HG02798 (cell line): Measurements from ENCODE around the gene AGAP9.
"Not testable (repeated sequence)": the region's sequence is repeated elsewhere in the genome, so short reads cannot be mapped to it uniquely, and the experiment has no call there.

ENCODE experiments used
- ATAC-seq: cut with Tn5 transposase; IDR thresholded peaks from one replicate; pipeline ENCODE4 v1.9.1; 2021; ENCODE audit warnings: mild to moderate bottlenecking; ENCODE audit not compliant: unreplicated experiment, poor library complexity

Gene AGAP9

DNA sequence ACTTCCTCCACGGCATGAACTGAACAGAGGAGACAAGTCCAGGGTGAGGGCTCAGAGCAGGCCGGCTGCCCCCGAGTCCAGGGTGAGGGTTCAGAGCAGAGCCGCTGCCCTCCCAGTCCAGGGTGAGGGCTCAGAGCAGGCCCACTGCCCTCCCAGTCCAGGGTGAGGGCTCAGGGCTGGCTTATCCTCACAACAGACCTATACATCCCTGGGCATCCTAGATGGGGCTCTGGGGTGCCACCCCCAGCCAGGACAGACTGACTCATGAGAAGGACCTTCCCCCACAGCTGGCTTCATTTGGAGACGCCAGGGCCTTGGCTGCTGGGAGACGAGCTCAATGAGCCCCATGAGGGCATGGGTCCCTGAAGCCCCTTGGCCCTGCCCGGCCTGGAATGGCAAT is 33.8 kb downstream of the AGAP9 start:
- ATAC-seq: not testable (repeated sequence)

DNA sequence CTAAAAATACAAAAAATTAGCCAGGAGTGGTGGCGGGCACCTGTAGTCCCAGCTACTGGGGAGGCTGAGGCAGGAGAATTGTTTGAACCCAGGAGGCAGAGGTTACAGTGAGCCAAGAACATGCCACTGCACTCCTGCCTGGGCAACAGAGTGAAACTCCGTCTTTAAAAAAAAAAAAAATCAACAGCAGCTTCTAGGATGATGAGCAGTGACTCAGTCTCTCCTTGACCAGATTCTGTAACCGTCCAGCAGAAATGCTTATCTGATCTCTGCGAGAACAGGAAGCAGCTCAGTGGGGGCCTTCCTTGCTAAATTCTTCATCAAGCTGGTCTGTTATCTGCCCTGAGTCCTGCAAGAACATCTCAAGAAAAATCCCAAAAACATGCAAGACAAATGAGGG is 37.5 kb downstream of the AGAP9 start:
- not testable (repeated sequence) for ATAC-seq

DNA sequence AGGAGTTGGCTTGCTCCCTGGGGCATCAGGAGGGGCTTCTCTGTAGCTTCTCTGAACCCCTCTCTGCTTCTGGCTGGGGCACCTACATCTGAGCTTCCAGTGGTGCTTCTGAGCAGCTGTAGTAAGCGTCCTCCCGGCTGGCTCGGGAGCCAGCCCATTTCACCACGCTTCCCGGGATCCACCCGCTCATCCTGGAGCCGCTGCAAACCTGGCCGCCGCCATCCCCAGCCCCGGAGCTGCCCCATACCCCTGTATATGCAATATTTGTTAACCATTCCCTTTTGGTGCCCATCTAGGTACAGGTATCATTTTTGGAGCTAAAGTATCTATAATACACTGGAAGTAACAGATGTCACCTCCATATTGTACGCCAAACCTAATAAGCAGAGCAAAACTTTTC is 38.7 kb downstream of the AGAP9 start:
- ATAC-seq: not testable (repeated sequence)

DNA sequence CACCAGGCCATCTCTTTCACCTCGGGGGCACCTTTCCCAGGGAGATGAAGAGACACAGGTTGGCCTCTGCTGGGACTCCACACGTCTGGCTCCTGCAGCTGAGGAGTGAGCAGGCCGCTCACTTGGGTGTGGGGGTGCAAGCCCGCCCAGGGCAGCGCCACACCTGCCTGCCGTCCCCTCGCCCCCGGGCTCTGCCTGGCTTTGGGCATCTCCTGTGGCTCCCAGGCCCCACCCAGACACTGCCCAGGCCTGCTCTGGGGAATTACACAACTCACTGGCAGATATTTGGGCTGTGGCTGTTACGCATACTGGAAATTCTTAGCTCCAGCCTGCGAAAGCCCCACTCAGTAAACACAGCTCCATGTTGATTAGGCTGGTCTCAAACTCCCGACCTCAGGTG is 39.5 kb downstream of the AGAP9 start, which contains the start of gene ANXA8:
Gene ANXA8, minus strand, starts transcription at position 193 of the 400 bp plus-strand sequence. Its CDS starts 182 bp downstream, at position 11.
- ATAC-seq: not testable (repeated sequence)

DNA sequence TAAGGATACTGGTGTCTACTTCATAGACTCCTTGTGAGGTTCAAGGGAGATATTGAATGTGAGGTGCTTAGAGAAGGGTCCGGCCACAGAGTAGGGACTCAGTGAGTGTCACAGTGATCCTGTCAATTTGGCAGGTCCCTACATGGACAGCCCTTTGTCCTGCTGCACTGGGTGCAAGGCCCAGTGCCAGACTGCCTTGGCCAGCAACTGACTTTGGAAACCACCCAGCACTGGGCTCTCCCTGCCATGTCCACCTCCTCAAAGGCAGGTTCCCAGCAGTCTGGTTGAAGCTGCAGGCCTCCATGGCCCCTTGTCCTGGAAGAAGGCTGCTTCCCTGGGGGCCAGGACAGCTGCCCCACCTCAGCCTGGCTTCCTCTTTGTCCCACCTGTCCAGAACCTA is 41.1 kb downstream of the AGAP9 start:
- not testable (repeated sequence) for ATAC-seq

GRCh38 chr10:47481768-47482181 is 41.7 kb downstream of the AGAP9 start:
- ATAC-seq: not testable (repeated sequence)

GRCh38 chr10:47481182-47481766 is 42.2 kb downstream of the AGAP9 start:
- ATAC-seq: not testable (repeated sequence)

DNA sequence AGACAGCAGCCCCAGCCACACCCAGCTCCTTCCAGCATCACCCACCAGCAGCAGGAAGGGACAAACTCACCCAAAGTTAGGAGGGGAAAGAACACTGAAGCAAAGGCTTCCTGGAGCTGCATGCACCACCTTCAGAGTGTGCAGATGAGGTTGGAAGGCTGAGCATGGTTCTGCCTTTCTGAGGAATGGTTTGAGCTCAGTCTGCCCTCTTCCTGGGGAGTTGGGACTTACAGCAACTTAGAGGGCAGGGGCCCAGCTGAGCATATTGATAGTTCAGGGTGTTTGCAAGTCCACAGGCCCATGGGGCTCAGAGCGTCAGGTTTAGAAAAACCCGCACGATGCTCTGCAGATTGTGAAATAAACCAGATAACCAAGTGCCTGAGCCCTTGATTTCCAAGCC is 43.3 kb downstream of the AGAP9 start:
- not testable (repeated sequence) for ATAC-seq

GRCh38 chr10:47478114-47478513 is 45.3 kb downstream of the AGAP9 start:
- ATAC-seq: not testable (repeated sequence)

DNA sequence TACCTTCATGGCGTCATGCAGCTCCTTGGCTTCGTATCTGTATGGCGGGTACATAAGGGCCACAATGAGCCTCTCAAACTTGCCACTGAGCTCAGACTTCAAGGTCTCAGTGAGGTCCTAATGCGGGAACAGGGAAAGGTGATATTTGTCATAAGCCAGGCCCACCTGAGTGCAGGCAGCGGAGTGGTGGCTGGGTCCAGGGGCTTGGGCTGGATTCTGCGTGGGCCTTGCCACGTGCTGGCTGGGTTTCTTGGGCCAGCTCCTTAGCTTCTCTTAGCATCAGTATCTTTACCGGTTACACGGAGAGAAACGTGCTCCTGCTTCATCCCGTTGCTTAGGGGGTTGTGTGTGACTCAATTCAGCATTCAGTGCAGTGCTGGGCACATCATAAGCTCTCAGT is 46.4 kb downstream of the AGAP9 start:
- ATAC-seq: not testable (repeated sequence)

GRCh38 chr10:47475101-47475500 is 48.3 kb downstream of the AGAP9 start:
- not testable (repeated sequence) for ATAC-seq

- not testable (repeated sequence) for ATAC-seq
Measured at GRCh38 chr10:47473516-47473915, 49.9 kb downstream of the AGAP9 start.

GRCh38 chr10:47472647-47473046 is 50.8 kb downstream of the AGAP9 start:
- ATAC-seq: not testable (repeated sequence)

DNA sequence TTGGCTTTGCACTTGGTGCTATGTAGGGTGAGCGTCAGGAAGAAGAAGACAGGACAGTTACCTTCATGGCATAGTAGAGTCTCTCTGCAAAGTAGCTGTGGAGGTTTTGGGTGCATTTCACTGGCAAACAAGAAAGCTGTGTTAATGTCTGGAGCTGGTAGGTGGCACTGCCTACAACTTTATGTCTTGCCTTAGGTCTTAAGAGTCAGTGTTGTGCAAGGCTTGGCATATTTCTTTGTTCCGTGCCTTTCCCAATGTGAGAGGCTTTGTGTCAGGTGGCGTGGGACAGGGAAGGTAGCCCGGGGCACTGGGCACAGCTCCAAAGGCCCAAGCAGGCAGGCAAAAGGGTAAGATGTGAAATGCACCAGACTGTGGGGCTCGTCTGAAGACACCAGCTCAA is 51.4 kb downstream of the AGAP9 start:
- ATAC-seq: not testable (repeated sequence)

GRCh38 chr10:47468731-47469528 is 54.5 kb downstream of the AGAP9 start:
- not testable (repeated sequence) for ATAC-seq

DNA sequence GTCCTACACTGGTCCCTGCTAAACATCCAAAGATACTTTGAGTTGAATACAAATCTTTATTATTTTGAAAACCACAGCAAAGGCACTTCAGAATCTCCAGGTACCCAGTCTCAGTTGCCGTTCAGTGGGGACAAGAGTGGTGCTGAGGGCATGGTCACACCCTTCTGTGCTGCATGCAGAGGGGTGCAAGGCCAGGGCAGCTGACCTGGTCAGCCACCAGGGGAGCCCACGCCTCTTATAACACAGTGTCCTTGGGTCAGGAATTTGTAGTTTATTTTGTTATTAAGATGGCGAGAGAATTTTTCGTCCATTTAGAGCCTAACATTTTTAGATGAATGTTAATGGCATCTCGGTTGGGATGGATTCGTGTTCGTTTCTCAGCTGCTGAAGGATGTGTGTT is 55.5 kb downstream of the AGAP9 start:
- not testable (repeated sequence) for ATAC-seq

DNA sequence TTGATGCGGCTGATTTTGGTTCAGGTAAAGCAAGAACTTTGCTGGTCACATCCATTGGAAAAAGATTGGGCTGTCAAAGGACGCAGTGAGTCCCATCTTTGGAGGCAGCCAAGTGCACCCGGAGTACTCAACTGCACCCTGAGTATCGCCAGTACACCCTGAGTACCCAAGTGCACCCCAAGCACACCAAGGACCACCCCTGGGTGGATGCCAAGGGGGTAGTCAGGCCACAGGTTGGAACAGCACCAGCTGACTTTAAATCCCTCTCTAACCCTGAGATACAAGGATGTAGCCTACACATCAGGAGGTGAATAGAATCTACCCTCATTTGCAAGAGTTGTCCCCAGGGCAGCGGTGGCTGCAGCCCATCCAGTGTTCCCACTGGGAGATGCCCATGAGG is 56.0 kb downstream of the AGAP9 start:
- ATAC-seq: not testable (repeated sequence)

DNA sequence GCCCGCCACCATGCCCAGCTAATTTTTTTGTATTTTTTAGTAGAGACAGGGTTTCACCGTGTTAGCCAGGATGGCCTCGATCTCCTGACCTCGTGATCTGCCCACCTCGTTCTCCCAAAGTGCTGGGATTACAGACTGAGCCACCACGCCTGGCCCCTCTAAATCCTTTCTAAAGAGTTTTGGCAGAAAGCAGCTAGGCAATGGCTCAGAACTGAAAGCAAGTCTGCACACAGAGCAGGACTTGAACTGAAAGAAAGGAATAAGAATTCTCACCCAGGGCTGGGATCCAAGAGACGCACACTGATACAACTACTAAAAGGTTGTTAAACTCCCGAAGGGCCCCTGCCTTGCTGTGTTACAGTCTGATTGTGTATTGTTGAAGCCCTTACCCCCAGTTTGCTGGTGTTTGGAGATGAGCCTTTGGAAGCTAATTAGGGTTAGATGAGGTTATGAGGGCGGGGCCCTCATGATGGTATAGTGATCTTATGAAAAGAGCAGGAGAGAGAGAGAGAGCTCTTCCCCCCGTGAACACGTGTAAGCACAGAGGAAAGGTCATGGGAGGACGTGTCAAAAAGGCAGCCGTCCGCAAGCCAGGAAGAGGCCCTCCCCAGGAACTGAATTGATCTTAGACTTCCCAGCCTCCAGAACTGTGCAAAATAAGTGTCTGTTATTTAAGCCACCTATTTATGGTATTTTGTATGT is 58.1 kb downstream of the AGAP9 start:
- not testable (repeated sequence) for ATAC-seq

GRCh38 chr10:47462577-47463358 is 60.7 kb downstream of the AGAP9 start:
- ATAC-seq: not testable (repeated sequence)

DNA sequence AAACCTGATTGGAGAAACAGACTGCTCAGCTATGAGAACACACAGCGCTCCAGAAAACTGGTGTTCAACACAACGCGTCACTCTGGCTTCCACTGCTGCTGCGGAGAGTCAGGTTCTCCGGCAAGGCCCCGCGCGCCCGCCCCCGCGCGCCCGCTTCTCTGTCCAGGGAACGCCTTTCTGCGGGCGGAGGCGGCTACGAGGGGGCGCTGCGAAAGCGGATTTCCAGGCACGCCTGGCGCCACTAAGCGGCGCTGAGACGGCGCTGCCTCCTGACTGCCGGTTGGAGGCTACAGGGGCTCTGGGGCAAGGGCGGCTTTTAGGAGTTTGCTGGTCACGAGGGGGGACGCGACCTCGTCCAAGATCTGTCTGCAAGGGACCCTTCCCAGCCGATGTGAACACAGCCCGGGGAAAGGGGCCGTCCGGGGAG is 62.2 kb downstream of the AGAP9 start:
- not testable (repeated sequence) for ATAC-seq
